AG04449 (cell line): ENCODE results near the gene PGBD1.

ENCODE experiments used
- CTCF ChIA-PET: fragments of 350-600 bp; formaldehyde crosslinking; extraction: SDS; loops from one replicate; lab custom pipeline; 2021; ENCODE audit warnings: antibody characterized with exemption; lab: Yijun Ruan, JAX
- POLR2A ChIA-PET: fragments of 400-600, 350-600 bp; formaldehyde crosslinking; extraction: SDS; loops from one replicate; lab custom pipeline; 2020; ENCODE audit warnings: antibody characterized with exemption, inconsistent platforms; lab: Yijun Ruan, JAX
- DNase-seq: peaks from one replicate; pipeline ENCODE4 v3.0.0-alpha.2; 2010; ENCODE audit warnings: low read depth, low spot score
- H3K4me3 ChIP-seq: 2 replicates; pipeline ENCODE4 v1.5.1; 2011; ENCODE audit warnings: low read depth, mild to moderate bottlenecking, control low read depth, low read length
- TF ChIP-seq, protein P1 (sequence below): IDR thresholded peaks from one replicate; pipeline ENCODE4 v1.5.1; 2011; ENCODE audit warnings: mild to moderate bottlenecking, moderate library complexity, low read length, control low read depth, inconsistent platforms; ENCODE audit not compliant: insufficient read depth; ENCODE audit errors: missing control alignments

Gene PGBD1

DNA sequence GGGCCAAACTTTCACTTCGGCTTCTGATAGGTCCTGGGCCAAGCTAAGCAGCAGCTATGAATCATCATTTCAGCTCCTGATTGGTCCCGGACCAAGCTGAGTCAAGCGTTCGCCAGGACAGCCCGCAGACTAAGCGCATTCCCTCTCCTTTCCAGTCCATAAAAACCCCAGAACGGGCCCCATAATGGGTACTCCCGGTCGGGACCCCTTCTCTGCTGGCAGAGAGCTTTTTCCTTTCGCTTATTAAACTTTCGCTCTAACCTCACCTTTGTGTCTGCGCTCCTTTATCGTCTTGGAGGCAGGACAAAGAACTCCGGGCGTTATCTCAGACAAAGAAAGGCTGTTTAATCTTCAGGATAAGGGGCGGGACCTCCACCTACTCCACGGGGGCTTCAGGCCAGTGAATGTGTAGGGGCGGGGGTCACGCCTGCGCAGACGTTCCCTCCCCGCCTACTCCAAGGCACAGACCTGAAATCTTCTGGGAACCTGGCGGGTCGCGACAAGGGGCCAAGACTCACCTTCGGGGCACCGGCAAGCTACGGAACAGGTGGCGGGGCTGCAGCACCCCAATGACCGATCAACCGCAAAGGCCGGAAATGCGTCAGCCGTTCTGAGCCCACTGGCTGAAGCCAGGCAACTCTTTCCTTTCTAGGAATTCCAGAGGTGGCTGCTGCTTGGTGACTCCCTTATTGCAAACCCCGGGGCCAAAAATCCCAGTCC is 54.4 kb downstream of the PGBD1 start, which contains the start of gene ZSCAN31:
TSS of gene ZSCAN31 (minus strand) at position 585 of the 720 bp plus-strand sequence. CDS start 6,465 bp downstream, outside the sequence.
- TF ChIP-seq, protein P1, sequence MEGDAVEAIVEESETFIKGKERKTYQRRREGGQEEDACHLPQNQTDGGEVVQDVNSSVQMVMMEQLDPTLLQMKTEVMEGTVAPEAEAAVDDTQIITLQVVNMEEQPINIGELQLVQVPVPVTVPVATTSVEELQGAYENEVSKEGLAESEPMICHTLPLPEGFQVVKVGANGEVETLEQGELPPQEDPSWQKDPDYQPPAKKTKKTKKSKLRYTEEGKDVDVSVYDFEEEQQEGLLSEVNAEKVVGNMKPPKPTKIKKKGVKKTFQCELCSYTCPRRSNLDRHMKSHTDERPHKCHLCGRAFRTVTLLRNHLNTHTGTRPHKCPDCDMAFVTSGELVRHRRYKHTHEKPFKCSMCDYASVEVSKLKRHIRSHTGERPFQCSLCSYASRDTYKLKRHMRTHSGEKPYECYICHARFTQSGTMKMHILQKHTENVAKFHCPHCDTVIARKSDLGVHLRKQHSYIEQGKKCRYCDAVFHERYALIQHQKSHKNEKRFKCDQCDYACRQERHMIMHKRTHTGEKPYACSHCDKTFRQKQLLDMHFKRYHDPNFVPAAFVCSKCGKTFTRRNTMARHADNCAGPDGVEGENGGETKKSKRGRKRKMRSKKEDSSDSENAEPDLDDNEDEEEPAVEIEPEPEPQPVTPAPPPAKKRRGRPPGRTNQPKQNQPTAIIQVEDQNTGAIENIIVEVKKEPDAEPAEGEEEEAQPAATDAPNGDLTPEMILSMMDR, result no peak
- POLR2A ChIA-PET, result interaction anchor here (0.6 to 1.7 kb wide), 11 partner anchors 20 to 1189 kb away, joined by 3 to 6 read pairs (median 3); partner anchors contain the start of genes ZKSCAN8 and ZSCAN26
- peak within 1 kb of the TSS; percentile 80 for H3K4me3 ChIP-seq
- peak; percentile 94 for DNase-seq
- CTCF ChIA-PET, result interaction anchor here (1.8 to 2.0 kb wide), 2 partner anchors 20 to 22 kb away, joined by 5 to 6 read pairs; no protein-coding TSS in a partner anchor

DNA sequence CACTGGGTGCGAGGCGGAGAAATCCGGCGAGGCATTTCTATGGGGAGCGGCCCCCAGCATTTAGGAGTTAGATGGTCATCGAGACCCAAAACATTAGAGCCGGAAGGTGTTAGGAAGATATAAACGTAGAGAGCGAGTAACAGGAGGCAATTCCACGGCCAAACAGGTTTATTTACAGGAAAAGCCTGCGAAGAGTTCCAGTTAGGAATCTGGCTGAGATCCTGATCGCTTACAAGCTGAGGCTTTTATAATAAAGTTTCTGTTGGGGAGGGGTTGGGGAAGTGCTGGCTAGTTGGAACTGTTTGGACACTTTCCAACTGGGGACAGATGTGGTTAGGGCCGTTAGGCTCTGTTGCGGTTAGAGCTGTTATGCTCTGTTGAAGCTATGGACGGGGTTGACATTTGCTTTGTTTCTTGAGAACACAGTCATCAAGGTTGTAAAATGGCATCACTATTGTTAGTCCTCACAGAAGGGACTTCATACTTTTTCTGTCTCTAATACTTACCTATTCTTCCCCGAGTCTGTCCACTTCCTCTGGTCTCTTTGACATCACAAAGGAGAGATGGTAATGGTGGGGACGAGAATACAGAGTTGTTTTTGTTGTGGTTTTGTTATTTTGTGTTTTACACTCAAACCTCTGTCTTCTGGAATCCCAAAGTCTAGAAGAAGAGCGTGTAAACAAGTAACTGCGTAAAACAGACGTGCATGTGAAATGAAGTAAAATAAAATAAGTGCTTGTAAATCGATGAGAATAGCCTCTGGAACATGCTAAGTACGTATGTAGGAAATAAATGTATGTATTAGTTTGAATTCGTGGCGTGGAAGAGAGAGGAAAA is 55.1 kb downstream of the PGBD1 start:
- H3K4me3 ChIP-seq, result peak overlapping the region; percentile 80
- TF ChIP-seq, protein P1, result no peak
- ChIA-PET POLR2A (interaction anchor here (0.6 to 1.7 kb wide), 3 partner anchors 53 to 115 kb away, joined by 3 to 6 read pairs (median 4); partner anchors contain the start of gene ZSCAN26), CTCF (interaction anchor here (1.8 to 2.0 kb wide), 2 partner anchors 20 to 22 kb away, joined by 5 to 6 read pairs; no protein-coding TSS in a partner anchor)
- DNase-seq, result no peak

DNA sequence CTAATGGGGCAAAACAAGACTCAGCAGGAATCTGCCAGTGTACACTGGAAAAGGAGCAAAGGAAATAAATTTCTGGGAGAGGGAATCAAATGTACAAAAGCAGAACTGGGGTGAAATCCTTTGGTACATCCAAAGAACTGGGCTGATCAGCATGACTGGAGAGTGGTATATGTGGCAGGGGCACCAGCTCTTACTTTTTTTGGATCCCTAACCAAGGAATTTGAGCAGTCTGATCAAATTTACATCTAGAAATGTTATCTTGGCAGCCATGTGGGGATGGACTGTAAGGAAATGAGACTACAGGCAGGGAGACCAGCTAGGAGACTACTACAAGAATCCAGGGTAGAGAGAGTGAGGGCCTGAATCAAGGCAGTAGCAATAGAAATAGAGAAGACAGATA is 55.7 kb downstream of the PGBD1 start:
- no peak overlapping the region for H3K4me3 ChIP-seq
- POLR2A ChIA-PET, result no interaction called here
- DNase-seq, result no peak
- TF ChIP-seq, protein P1, result no peak
- CTCF ChIA-PET, result interaction anchor here (1.8 to 2.0 kb wide), 2 partner anchors 19 to 21 kb away, joined by 5 to 11 read pairs; no protein-coding TSS in a partner anchor

DNA sequence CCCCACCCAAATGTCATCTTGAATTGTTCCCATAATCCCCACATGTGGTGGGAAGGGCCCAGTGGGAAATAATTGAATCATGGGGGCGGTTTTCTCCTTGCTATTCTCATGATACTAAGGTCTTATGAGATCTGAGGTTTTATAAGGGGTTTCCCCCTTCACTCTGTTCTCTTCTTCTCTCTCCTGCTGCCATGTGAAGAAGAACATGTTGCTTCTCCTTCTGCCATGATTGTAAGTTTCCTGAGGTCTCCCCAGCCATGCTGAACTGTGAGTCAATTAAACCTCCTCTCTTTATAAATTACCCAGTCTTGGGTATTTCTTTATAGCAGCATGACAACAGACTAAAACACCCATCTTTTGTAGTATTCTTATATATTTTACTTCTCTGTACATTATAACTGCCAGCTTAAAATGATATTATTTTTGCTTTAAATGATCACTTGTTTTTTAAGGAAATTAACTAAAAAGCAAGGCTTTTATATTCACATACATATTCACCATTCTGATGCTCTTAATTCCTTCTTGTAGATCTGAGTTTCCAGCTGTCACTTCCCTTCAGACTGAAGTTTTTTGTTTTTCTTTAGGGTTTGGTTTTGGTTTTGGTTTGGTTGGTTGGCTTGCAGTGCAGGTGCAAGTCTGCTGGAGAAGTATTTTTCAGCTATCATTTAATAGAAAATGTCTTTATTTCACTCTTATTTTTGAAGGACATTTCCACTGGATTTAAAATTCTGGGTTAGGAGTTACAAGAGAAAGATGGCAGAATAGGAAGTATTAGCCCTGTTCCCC is 59.1 kb downstream of the PGBD1 start:
- POLR2A ChIA-PET, result no interaction called here
- H3K4me3 ChIP-seq, result no peak overlapping the region
- no peak for DNase-seq
- CTCF ChIA-PET, result interaction anchor here (2.6 kb wide), 1 partner anchor 15 kb away, joined by 12 read pairs; no protein-coding TSS in a partner anchor
- TF ChIP-seq, protein P1, result no peak

DNA sequence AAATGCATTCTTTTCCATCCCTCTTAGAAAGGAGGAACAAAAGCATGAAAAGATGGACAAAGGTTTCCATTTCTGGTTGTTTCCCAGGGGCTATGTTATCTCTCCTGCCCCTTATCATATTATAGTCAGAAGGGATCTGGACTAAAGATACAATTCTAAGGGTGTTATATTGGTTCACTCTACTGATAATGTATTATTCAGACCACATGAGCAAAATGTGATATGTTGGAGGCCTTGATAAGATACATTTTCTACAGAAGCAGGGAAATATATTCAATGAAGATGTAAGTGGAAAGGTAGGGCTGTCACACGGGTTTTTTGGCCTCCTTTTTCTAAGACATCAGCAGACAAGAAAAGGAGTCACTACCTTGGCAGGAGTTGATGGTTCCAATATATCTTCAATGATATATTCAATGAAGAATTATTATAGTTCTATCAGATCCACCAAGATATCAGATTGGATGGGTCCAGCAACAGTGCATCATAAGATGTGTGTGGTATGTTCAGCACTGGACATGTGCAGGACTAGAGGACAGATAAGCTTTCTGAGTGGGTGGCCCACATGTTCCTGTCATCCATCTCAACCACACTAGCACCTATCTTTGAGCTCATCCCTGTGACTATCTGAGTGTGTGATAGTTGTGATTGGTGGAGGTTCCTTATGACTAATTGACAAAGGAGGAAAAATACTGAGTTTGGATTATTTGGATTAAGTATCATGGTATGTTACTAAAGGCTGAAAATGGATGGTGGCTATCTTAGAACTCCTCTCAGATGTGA is 62.7 kb downstream of the PGBD1 start:
- H3K4me3 ChIP-seq, result no peak overlapping the region
- no peak for DNase-seq
- ChIA-PET CTCF (no interaction called here), POLR2A (no interaction called here)
- TF ChIP-seq, protein P1, result no peak
